Glutamatergic neuron (in vitro differentiated cells): ENCODE measurements around the gene RDH11. TPM values are rescaled to one million over a fixed set of nuclear protein-coding genes. Genes with fewer than 3 reads are reported as not detected.
"Not testable (repeated sequence)": the region's sequence is repeated elsewhere in the genome, so short reads cannot be mapped to it uniquely, and the experiment has no call there.

Experiments
- DNase-seq: peaks from one replicate; pipeline ENCODE4 v3.0.0; 2022
- H3K27ac Mint-ChIP-seq: one replicate; pipeline ENCODE4 v1.8.0; 2020; ENCODE audit warnings: mild to moderate bottlenecking, mixed read lengths, inconsistent platforms; ENCODE audit not compliant: unreplicated experiment
- H3K27me3 Mint-ChIP-seq: one replicate; pipeline ENCODE4 v1.8.0; 2020; ENCODE audit warnings: mild to moderate bottlenecking, moderate library complexity, mixed read lengths, inconsistent platforms; ENCODE audit not compliant: unreplicated experiment
- H3K36me3 Mint-ChIP-seq: one replicate; pipeline ENCODE4 v1.8.0; 2020; ENCODE audit warnings: mild to moderate bottlenecking, mixed read lengths, inconsistent platforms; ENCODE audit not compliant: unreplicated experiment
- H3K4me1 Mint-ChIP-seq: one replicate; pipeline ENCODE4 v1.8.0; 2020; ENCODE audit warnings: mild to moderate bottlenecking, low read depth, mixed read lengths, inconsistent platforms; ENCODE audit not compliant: unreplicated experiment
- H3K4me3 Mint-ChIP-seq: one replicate; pipeline ENCODE4 v1.8.0; 2020; ENCODE audit warnings: mild to moderate bottlenecking, mixed read lengths, inconsistent platforms; ENCODE audit not compliant: unreplicated experiment
- H3K9me3 Mint-ChIP-seq: one replicate; pipeline ENCODE4 v1.8.0; 2020; ENCODE audit warnings: mild to moderate bottlenecking, moderate library complexity, mixed read lengths, inconsistent platforms; ENCODE audit not compliant: unreplicated experiment
- CTCF ChIP-seq: fragments of 200-600 bp; sonication (generic); IDR thresholded peaks from one replicate; pipeline ENCODE4 v1.5.0; 2021; ENCODE audit not compliant: partially characterized antibody, unreplicated experiment
- total RNA-seq: library from RNA; stranded (reverse); fragmentation: NEBNext Ultra II Directional; extraction: Animal tissue kit (Norgen Biotek cat#: 25700); gene quantifications from one replicate; pipeline ENCODE4 v1.2.1, GENCODE V29; 2021; ENCODE audit not compliant: unreplicated experiment

RDH11 gene
- total RNA-seq, 1 donor from 2014 or later, result 94.7 TPM

GRCh38 chr14:67718265-67718664 is 22.7 kb upstream of the RDH11 start:
- Mint-ChIP-seq H3K27me3 (no peaks in the 10 kb centered on the region), H3K36me3 (no peaks in the 10 kb centered on the region), H3K4me1 (no peaks in the 10 kb centered on the region), H3K27ac (no peak overlapping the region), H3K4me3 (no peak overlapping the region), H3K9me3 (no peaks in the 10 kb centered on the region)
- TF ChIP-seq CTCF, result no peak
- DNase-seq, result no peak

GRCh38 chr14:67717048-67717447 is 21.5 kb upstream of the RDH11 start:
- no peak overlapping the region for H3K4me3 Mint-ChIP-seq
- no peaks in the 10 kb centered on the region for H3K4me1 Mint-ChIP-seq
- H3K27ac Mint-ChIP-seq, result no peak overlapping the region

DNA sequence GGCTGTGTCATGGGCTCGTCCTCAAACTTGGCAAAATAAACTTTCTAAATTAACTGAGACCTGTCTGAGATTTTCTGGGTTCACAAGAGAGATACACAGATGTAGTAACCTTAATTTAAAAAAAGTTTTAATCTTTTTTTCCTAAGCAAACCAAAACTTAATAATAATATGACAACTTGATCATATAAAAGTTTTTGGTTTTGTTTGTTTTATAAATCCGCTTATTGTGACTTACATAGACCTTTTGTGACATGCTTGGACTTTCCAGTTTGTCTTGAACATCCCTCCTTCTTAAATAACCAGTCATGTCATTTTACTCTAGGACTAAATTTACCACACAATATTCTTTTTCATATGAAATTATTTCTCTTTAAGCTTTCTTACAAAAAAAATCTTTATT is 14.6 kb upstream of the RDH11 start:
- peaks cover 3% of the 10 kb centered on the region for H3K9me3 Mint-ChIP-seq
- peaks cover 6% of the 10 kb centered on the region for H3K36me3 Mint-ChIP-seq
- no peak overlapping the region for H3K4me3 Mint-ChIP-seq
- H3K27ac Mint-ChIP-seq, result no peak overlapping the region
- H3K27me3 Mint-ChIP-seq, result no peaks in the 10 kb centered on the region
- DNase-seq, result no peak
- no peak for TF ChIP-seq CTCF
- no peaks in the 10 kb centered on the region for H3K4me1 Mint-ChIP-seq

More at GRCh38 chr14:67717048-67717447, 21.5 kb upstream of the RDH11 start:
- no peak for DNase-seq
- no peak for TF ChIP-seq CTCF
- no peaks in the 10 kb centered on the region for H3K9me3 Mint-ChIP-seq
- no peaks in the 10 kb centered on the region for H3K36me3 Mint-ChIP-seq
- no peaks in the 10 kb centered on the region for H3K27me3 Mint-ChIP-seq

DNA sequence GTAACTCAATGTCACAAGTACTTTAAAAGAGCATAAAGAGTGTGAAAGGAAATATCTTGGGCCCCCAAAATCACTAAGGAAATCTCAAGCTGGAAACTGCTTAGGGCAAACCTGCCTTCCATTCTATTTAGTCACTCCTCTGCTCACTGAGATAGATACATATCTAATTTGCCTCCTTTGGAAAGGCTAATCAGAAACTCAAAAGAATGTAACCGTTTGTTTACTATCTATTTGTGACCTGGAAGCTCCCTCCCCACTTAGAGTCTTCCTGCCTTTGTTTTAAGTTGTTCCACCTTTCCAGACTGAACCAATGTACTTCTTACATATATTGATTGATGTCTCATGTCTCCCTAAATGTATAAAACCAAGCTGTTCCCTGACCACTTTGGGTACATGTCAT is 14.2 kb upstream of the RDH11 start:
- H3K4me3 Mint-ChIP-seq, H3K4me1 Mint-ChIP-seq, DNase-seq, H3K9me3 Mint-ChIP-seq, H3K27ac Mint-ChIP-seq, H3K27me3 Mint-ChIP-seq, H3K36me3 Mint-ChIP-seq: not testable (repeated sequence)

DNA sequence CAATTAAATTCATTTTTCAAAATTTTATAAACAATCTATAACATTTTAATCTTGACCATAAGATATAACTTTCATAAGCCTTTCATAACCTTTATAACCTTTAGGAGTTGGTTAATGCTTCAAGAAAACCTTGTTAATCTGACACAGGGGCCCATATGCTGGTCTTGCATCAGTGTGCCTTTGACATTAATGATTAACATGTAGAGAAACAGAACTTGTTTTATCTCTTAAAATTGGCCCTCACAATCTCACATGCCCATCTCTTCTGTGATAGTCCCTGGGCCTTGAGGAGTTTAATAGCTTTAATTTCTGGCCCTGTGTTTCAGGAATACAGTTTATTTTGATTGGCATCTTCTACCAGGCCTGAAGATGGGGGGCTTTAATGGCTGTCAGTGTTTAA is 13.8 kb upstream of the RDH11 start:
- H3K4me1 Mint-ChIP-seq, H3K9me3 Mint-ChIP-seq, H3K36me3 Mint-ChIP-seq, DNase-seq, H3K27ac Mint-ChIP-seq, H3K27me3 Mint-ChIP-seq, H3K4me3 Mint-ChIP-seq: not testable (repeated sequence)

DNA sequence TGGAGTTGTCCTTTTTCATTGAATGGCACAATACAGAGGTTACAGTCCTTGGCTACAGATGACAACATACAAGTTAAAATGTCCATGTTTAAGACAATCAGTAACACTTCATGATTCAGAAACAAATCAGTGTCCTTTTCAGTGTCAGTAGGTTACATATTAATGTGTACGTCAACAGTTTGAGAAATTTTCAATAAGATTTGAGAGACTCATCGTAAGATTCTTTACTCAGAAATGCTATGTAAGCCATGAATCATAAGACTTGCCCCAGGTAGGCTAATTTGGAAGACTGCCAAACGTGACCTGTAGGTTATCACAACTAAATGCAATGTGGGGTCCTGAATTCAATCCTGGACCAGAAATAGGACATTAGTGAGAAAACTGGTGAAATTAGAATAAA is 9.6 kb upstream of the RDH11 start:
- no peak for DNase-seq
- no peak for TF ChIP-seq CTCF
- Mint-ChIP-seq H3K36me3 (peaks cover 5% of the 10 kb centered on the region), H3K9me3 (peaks cover 3% of the 10 kb centered on the region), H3K4me3 (no peak overlapping the region), H3K27me3 (no peaks in the 10 kb centered on the region), H3K27ac (no peak overlapping the region), H3K4me1 (no peaks in the 10 kb centered on the region)
